CD4-positive, alpha-beta T cell treated with Interleukin-6 for 4 hours (primary cell): ENCODE results near the gene TOMM7.

ENCODE experiments used
- DNase-seq: peaks from one replicate; pipeline ENCODE4 v3.0.0-alpha.2; 2020; ENCODE audit warnings: mixed read lengths

TOMM7 gene

DNA sequence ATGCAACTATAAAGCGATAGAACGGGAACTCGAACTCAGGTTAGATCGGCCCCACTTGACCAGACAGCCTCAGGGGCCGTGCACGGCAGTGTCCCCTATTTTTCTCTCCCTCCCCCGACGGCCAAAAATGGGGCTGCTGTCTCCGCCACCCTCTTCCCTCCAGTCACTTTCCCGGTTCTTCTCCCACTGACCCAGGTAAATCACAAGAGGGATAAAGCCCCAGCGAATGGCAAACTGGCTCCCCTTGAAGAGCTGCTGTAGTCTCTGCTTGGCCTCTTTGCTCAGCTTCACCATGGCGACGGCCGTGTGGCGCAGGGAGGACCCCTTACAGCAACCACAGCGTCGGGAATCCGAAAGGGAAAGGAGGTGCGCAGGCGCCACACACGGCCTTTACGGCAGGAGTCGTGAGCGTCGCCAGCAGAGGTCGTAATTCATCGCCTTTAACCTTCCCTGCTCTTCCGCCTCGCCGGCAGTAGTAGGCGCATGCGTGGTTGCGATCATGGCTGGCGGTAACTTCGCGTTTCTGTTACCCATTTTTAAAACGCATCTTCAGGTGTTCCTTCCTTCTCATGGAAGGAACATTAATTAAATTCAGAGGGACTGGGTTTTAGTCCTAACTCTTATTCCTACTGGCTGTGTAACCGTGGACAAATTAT, at the start of gene TOMM7:
Gene TOMM7, minus strand, starts transcription at position 364 of the 656 bp plus-strand sequence. Its CDS starts 70 bp downstream, at position 294.
- DNase-seq: peak; percentile 92

- DNase-seq: no peak
Measured at GRCh38 chr7:22872096-22872807, 49.6 kb upstream of the TOMM7 start.

GRCh38 chr7:22871661-22872060, 49.0 kb upstream of the TOMM7 start:
- no peak for DNase-seq

DNA sequence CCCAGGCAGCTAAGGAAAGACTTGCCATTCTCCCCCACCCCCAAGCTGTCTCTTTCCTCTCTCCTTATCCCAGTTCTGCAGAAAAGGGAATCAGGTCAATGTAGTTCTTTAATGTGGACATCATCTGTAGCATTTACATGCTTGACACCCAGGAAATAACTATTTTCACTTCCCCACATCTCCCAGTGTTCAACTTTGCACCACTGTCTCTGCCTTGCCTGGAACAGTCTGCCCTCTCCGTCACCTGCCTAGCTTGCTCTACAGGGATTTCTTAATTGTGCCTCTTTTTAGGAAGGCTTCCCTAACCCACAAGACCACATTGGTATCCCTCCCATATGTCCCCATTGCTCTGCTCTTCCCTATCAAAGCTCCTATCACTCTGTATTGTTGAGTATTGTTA, 45.9 kb upstream of the TOMM7 start:
- no peak for DNase-seq

DNA sequence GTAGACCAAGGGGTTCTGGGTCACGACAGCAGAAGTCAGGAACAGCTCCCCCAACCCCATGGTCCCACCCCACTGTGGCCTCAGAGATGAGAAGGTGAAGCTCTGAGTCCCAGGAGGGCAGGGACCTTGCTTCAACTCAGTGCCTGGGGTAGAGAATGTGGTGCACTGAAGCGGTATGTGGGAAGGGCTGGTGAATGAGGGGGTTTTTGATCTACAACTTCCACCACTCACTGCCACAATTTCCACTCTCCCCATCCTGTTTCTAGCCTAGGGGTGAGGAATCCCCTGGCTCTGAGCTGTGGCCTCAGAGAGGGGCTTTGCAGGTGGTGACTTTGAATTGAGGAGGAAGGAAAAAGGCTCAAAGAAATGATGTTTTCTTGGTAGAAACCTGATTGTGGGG, 44.9 kb upstream of the TOMM7 start:
- no peak for DNase-seq

- DNase-seq: no peak
Measured at GRCh38 chr7:22867003-22867402, 44.4 kb upstream of the TOMM7 start.

DNA sequence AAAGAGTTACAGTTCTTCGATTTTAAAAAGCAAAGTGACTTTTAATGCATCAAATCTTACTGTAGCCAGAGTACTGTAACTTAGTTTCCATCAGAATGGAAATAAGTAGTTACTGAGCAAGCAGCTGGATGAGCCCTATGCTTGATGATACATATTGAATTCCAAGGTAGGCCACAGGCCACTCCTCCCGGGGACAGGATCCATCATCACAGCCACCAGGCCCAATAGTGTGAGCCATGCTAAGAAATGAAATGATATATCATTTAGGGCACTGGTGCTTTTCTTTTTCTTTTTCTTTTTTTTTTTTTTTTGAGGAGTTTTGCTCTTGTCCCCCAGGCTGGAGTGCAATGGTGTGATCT, 42.9 kb upstream of the TOMM7 start:
- no peak for DNase-seq

GRCh38 chr7:22864855-22865601, 42.4 kb upstream of the TOMM7 start:
- DNase-seq: no peak

- DNase-seq: no peak
Measured at GRCh38 chr7:22864301-22864700, 41.7 kb upstream of the TOMM7 start.

- no peak for DNase-seq
Measured at GRCh38 chr7:22863156-22863899, 40.7 kb upstream of the TOMM7 start.

DNA sequence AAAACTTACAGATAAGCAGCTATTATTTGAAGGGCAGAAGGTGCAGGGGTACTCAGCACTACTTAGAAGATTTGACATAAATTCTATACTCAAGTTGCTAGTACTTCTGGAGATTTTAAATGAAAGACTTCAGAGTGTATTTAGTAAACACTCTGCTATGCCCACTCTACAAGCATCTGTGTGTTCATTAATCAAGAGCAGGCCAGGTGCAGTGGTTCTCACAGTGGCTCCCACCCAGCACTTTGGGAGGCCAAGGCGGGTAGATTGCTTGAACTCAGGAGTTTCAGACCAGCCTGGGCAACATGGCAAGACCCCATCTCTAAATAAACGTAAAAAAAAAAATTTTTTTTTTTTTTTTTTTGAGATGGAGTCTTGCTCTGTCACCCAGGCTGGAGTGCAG, 38.9 kb upstream of the TOMM7 start:
- no peak for DNase-seq

DNA sequence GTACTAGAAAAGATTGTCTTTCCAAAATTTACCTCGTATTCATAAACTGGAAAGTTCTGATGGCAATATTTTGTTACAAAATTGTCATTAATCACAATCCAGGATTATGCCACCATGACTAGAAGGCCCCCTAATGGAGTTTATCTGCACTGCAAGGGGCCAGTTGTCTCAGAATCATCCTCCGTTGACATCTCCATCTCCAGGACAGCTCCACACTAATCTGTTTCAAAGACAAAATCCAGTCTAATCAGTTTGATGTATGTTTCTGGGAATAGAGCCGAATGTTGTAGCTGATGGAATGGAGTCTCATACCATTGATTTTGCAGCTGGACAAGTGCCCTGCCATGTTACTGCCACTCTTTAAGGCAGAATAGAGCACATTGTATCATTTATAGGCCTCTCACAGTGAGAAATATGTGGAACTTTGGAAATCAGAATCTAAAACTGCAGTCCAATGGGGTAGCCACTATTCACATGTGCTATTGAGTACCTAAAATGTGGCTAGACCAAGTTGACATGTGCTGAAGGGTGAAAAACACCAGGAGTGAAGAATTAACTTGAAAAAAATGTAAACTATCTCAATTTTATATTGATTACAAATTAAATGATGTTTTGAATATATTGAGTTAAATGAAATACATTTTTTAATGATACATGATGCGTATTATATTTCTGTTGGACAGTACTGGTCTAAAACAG, 38.3 kb upstream of the TOMM7 start:
- peak; percentile 26 for DNase-seq

DNA sequence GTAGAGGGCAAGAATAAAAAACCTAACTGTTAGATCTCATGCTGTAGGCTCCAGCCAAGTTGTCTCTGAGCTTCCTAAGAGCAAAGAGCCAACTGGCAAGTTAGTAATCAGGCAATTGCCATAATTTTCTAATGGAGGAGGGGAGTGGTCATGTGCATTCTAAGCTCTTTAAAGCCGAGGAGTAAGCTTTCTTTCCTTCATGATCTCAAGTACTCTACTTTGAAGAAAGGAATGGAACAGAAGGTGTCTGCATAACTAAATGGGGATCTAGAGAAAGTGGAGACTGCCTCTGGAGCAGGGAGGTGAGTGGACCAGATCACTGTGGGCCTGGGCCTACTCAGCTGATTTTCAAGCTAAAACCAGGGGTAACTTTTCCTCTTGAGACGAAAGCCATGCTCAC, 37.7 kb upstream of the TOMM7 start:
- no peak for DNase-seq

- DNase-seq: no peak
Measured at GRCh38 chr7:22859641-22860290, 37.1 kb upstream of the TOMM7 start.

DNA sequence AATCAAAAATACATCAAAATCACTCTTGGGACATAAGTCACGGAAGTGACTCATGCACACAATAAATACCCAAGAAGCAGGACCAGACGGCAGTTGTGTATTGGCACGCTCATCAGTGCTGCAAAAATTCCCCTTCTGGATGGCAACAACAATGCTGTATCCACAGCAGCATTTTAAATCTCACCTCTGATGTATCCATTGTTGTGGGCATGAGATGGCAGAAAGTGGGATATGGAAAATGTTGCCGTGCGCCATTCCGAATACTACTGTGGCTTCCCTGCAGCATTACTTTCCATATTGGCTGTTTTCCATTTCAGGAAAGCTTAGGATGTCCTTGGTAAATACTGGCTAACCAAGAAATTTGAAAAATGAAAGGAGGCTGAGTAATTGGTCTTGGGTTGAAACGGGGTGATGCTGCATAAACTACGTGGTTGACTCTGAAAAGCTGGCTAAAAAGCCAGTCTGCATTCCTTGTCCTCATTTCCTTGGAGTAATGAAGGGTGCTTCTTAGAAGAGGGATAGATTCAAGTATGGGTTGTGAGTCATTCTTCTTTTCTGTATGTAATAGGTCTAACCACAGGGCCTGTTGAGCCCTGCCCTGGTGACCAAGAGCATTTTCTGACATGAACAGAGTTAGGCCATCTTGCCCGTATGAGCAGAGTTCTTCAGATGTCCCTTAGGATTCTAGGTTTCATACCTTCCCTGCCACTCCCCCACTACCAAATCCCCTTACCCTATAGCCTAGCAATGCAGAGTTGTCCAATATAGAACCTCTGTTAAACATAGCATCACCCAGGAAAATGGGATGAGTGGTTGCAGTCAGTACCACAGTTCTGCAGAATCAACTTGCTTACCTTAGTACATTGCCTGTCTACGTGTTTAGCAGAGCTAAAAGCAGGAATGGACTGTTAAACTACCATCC, 36.3 kb upstream of the TOMM7 start:
- DNase-seq: no peak

- DNase-seq: no peak
Measured at GRCh38 chr7:22858274-22858639, 35.6 kb upstream of the TOMM7 start.

- DNase-seq: no peak
Measured at GRCh38 chr7:22856416-22856815, 33.8 kb upstream of the TOMM7 start.

- DNase-seq: no peak
Measured at GRCh38 chr7:22855049-22855392, 32.4 kb upstream of the TOMM7 start.

GRCh38 chr7:22854158-22855048, 31.8 kb upstream of the TOMM7 start:
- DNase-seq: peak; percentile 80

DNA sequence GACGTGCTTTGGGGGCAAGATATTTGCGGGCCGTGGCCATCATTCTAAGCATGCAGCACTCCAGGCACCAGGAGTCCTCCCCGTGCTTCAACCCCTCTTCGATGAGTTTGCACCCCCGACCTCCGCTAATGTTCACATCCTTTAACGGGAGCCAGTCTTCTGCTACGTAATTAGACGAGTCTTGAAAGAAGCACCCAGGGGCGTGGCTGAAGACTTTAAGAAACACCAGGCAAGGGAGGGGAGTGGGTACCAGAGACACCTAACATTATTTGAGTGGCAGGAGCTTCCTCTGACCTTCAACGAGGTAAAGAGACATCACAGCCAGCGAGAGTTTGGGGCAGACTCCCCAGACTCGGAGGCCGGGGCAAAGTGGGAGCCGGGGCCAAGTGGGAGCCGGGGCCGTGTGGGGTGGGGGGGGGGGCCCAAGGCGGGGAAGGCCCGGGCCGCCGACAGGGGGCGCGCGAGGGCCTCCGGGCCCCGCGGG, 31.1 kb upstream of the TOMM7 start:
- peak; percentile 73 for DNase-seq
